K562 (cell line): ENCODE data around the gene CCM2. TPM values are rescaled to one million over a fixed set of nuclear protein-coding genes. Genes with fewer than 3 reads are reported as not detected.
A peak's percentile ranks its signal among the peaks of the same experiment; 100 is the strongest.

Source experiments
- ATAC-seq: fragments of 200-7000 bp; cut with Tn5 transposase; 3 replicates; pipeline ENCODE4 v1.9.1; 2020; ENCODE audit warnings: moderate library complexity
- BruUV-seq: library from RNA; stranded (reverse); fragments of 400-500 nt; replicated peaks from 2 replicates; lab custom pipeline; 2021; lab: Mats Ljungman, UMichigan
- CTCF ChIA-PET: fragments of 300-600 bp; formaldehyde crosslinking; extraction: SDS; loops from one replicate; lab custom pipeline; 2021; ENCODE audit warnings: low intra/inter-chr PET ratio; lab: Yijun Ruan, JAX
- POLR2A ChIA-PET: fragments of 300-600, 350-650 bp; sonication (Branson Sonifier 250); formaldehyde crosslinking; extraction: SDS; loops from one replicate; lab custom pipeline; 2021; ENCODE audit warnings: antibody characterized with exemption, inconsistent platforms; lab: Yijun Ruan, JAX
- DNase-seq, 4 experiments: peaks; one replicate each; pipeline versions ENCODE4 v3.0.0 to v3.0.0-alpha.2; 2011 to 2018; ENCODE audit warnings: low spot score in 3 of 4, mixed read lengths in 3 of 4; ENCODE audit errors: extremely low read depth in 1 of 4
- FAIRE-seq: peaks from 2 replicates; lab custom pipeline; 2011; peaks lifted over from hg19 to GRCh38; lab: Jason Lieb, UNC
- H2AFZ ChIP-seq: 2 replicates; pipeline ENCODE4 v1.6.0; 2011; ENCODE audit warnings: low read depth, low read length, control low read depth, inconsistent platforms
- H3K27ac ChIP-seq: fragments of 200-600 bp; 3 replicates; pipeline ENCODE4 v1.8.0; 2011; ENCODE audit warnings: low read depth, mild to moderate bottlenecking, control low read depth, inconsistent platforms, low read length, moderate library complexity, mixed read lengths; ENCODE audit errors: extremely low read depth
- H3K27me3 ChIP-seq, 2 experiments: fragments of 300-600 bp in 1 of 2; 2 replicates in 1 of 2; 3 replicates in 1 of 2; pipeline versions ENCODE4 v1.6.0 to v1.8.0; 2011; ENCODE audit warnings: inconsistent platforms in 2 of 2, low read length in 2 of 2, mild to moderate bottlenecking in 1 of 2, mixed read lengths in 1 of 2, moderate library complexity in 1 of 2; ENCODE audit not compliant: control insufficient read depth in 2 of 2, insufficient read depth in 2 of 2
- H3K36me3 ChIP-seq: fragments of 300-600 bp; 3 replicates; pipeline ENCODE4 v1.8.0; 2011; ENCODE audit warnings: mild to moderate bottlenecking, low read length, inconsistent platforms; ENCODE audit not compliant: control insufficient read depth, insufficient read depth
- H3K4me1 ChIP-seq, 2 experiments: fragments of 200-600 bp in 1 of 2; replicated peaks in 1 of 2; 2 replicates in 1 of 2; 3 replicates in 1 of 2; pipeline versions ENCODE4 v1.5.1 to v1.8.0; 2011; ENCODE audit warnings: inconsistent platforms in 2 of 2, low read length in 2 of 2, mild to moderate bottlenecking in 1 of 2, mixed read lengths in 1 of 2, moderate library complexity in 1 of 2; ENCODE audit not compliant: control insufficient read depth in 2 of 2, insufficient read depth in 2 of 2
- H3K4me2 ChIP-seq: 2 replicates; pipeline ENCODE4 v1.6.1; 2011; ENCODE audit warnings: low read length, control low read depth, inconsistent platforms, mixed read lengths; ENCODE audit not compliant: insufficient read depth
- H3K4me3 ChIP-seq: fragments of 200-600 bp; sonication (generic), shearing (Covaris generic); 2 replicates; pipeline ENCODE4 v1.5.1; 2016; ENCODE audit warnings: control low read depth, inconsistent platforms
- H3K79me2 ChIP-seq: fragments of 200-600 bp; 3 replicates; pipeline ENCODE4 v1.8.0; 2011; ENCODE audit warnings: low read length, inconsistent platforms; ENCODE audit not compliant: control insufficient read depth, insufficient read depth
- H3K9ac ChIP-seq, 2 experiments: 2 replicates each; pipeline versions ENCODE4 v1.6.0 to v1.6.1; 2011; ENCODE audit warnings: low read depth in 2 of 2, low read length in 2 of 2, control low read depth in 1 of 2, inconsistent platforms in 1 of 2, mild to moderate bottlenecking in 1 of 2, mixed read lengths in 1 of 2; ENCODE audit not compliant: insufficient read depth in 1 of 2
- H3K9me1 ChIP-seq: one replicate; pipeline ENCODE4 v1.6.0; 2011; ENCODE audit warnings: inconsistent platforms, mild to moderate bottlenecking, low read length, moderate library complexity; ENCODE audit not compliant: control insufficient read depth, insufficient read depth
- H3K9me3 ChIP-seq: replicated peaks from 2 replicates; pipeline ENCODE4 v1.5.1; 2011; ENCODE audit warnings: low read depth, low read length, inconsistent platforms; ENCODE audit not compliant: control insufficient read depth, insufficient read depth
- H4K20me1 ChIP-seq: replicated peaks from 2 replicates; pipeline ENCODE4 v1.6.1; 2011; ENCODE audit warnings: low read length, inconsistent platforms, mixed read lengths; ENCODE audit not compliant: control insufficient read depth, insufficient read depth
- ARID3B ChIP-seq: fragments of 250-450 bp; sonication (Bioruptor Pico); IDR thresholded peaks from 2 replicates; pipeline ENCODE4 v1.4.0; 2020; ENCODE audit warnings: borderline replicate concordance
- CEBPG ChIP-seq, 3 experiments: fragments of 200-800 bp in 1 of 3; sonication (Bioruptor generic) in 1 of 3; sonication (generic) in 1 of 3; formaldehyde crosslinking in 1 of 3; IDR thresholded peaks in 2 of 3; conservative IDR thresholded peaks in 1 of 3; 2 replicates each; pipeline versions ENCODE4 v1.6.1 to v1.8.0; 2016 to 2022; ENCODE audit warnings: missing compliant biosample characterization in 2 of 3, missing genetic modification characterization in 2 of 3, mild to moderate bottlenecking in 1 of 3, missing genetic modification reagents in 1 of 3
- FOXJ2 ChIP-seq: fragments of 200-800 bp; sonication (Bioruptor generic); IDR thresholded peaks from 2 replicates; pipeline ENCODE4 v1.6.1; 2016; ENCODE audit warnings: missing genetic modification characterization, missing compliant biosample characterization
- GATA2 ChIP-seq: sonication (generic); formaldehyde crosslinking; IDR thresholded peaks from 2 replicates; pipeline ENCODE4 v1.4.0; 2020; ENCODE audit warnings: mild to moderate bottlenecking, missing genetic modification reagents
- KHSRP ChIP-seq: fragments of 450-650 bp; IDR thresholded peaks from 2 replicates; pipeline ENCODE4 v1.6.1; 2017
- MED1 ChIP-seq: sonication (generic); formaldehyde crosslinking; IDR thresholded peaks from 2 replicates; pipeline ENCODE4 v1.8.1; 2023; ENCODE audit warnings: missing genetic modification reagents, borderline replicate concordance
- MLLT1 ChIP-seq, 2 experiments: fragments of 450-650 bp; IDR thresholded peaks; 2 replicates each; pipeline ENCODE4 v1.6.1; 2016
- PBX2 ChIP-seq, 2 experiments: IDR thresholded peaks in 1 of 2; conservative IDR thresholded peaks in 1 of 2; 2 replicates each; pipeline ENCODE4 v1.6.1; 2016; ENCODE audit warnings: low read depth in 2 of 2, mild to moderate bottlenecking in 1 of 2, missing compliant biosample characterization in 1 of 2, missing genetic modification characterization in 1 of 2, moderate library complexity in 1 of 2
- SMAD4 ChIP-seq: fragments of 250-450 bp; sonication (Bioruptor Pico); conservative IDR thresholded peaks from 2 replicates; pipeline ENCODE4 v1.8.0; 2021; ENCODE audit warnings: inconsistent platforms, mild to moderate bottlenecking, moderate library complexity
- SRF ChIP-seq, 2 experiments: fragments of 250-450, 450-650 bp in 1 of 2; sonication (Bioruptor Pico) in 1 of 2; sonication (generic) in 1 of 2; formaldehyde crosslinking; IDR thresholded peaks; 2 replicates each; pipeline versions ENCODE4 v1.5.0 to v1.5.1; 2020 to 2022; ENCODE audit warnings: mild to moderate bottlenecking in 1 of 2, missing genetic modification reagents in 1 of 2
- ZBTB17 ChIP-seq: fragments of 450-650 bp; formaldehyde crosslinking; IDR thresholded peaks from 2 replicates; pipeline ENCODE4 v1.4.0; 2020; ENCODE audit warnings: mild to moderate bottlenecking
- ZC3H11A ChIP-seq: IDR thresholded peaks from 2 replicates; pipeline ENCODE4 v1.6.1; 2012; ENCODE audit warnings: low read depth, low read length, improper control_type of control experiment
- ZNF830 ChIP-seq: fragments of 250-450 bp; sonication (Bioruptor Pico); IDR thresholded peaks from 2 replicates; pipeline ENCODE4 v1.5.0; 2021; ENCODE audit warnings: mild to moderate bottlenecking
- WGBS: fragments of 100-300 bp; shearing (Covaris generic); methylation state at CpG from one replicate; pipeline ENCODE4 v1.1.6; 2016; ENCODE audit warnings: low coverage, mixed read lengths; ENCODE audit not compliant: insufficient coverage; ENCODE audit errors: missing lambda C conversion rate; 5-methylcytosine and 5-hydroxymethylcytosine counted together
- in situ Hi-C: fragments of 300-500 bp; cut with MboI; formaldehyde crosslinking; loops from 4 replicates; pipeline ENCODE4 v1.15.0; 2018; ENCODE audit warnings: inconsistent platforms, mixed read lengths
- intact Hi-C: fragments of 100-400 bp; cut with micrococcal nuclease; formaldehyde crosslinking; loops from 2 replicates; pipeline ENCODE4 v1.14.2; 2022
- polyA plus RNA-seq, 8 experiments: library from polyadenylated mRNA; depleted of rRNA in 4 of 8; stranded (reverse) in 5 of 8; unstranded in 3 of 8; fragments of >200 nt; fragmentation: Nextera tagmentation in 2 of 8; fragmentation: Illumina TruSeq in 1 of 8; extraction: Ambion mirVana in 2 of 8; extraction: Trizol in 1 of 8; gene quantifications; 2 replicates each; pipeline versions ENCODE4 v1.2.1 to v1.2.3, GENCODE V29; 2011 to 2014; ENCODE audit warnings: inconsistent platforms in 1 of 8, missing spikeins in 1 of 8
- total RNA-seq, 7 experiments: library from RNA; depleted of rRNA in 6 of 7; stranded (reverse); fragments of >200 nt in 6 of 7; fragmentation: Illumina TruSeq in 2 of 7; extraction: Trizol in 2 of 7; gene quantifications; 2 replicates each; pipeline versions ENCODE4 v1.2.1 to v1.2.3, GENCODE V29; 2011 to 2021; ENCODE audit warnings: low replicate concordance in 1 of 7

Gene CCM2
- total and polyA plus RNA-seq, 9 of the 15 experiments (the other 6 are each of a cell fraction or from before 2014, with no cell fraction given), result 0.41 to 38.6 (median 25.9) TPM

- BruUV-seq, result TSS peak; percentile 89
- Histone ChIP-seq H3K4me3 (peak overlapping the region; percentile 69), H4K20me1 (peaks cover 7% of the 10 kb centered on the region), H2AFZ (peak overlapping the region; percentile 90), H3K4me2 (peak overlapping the region; percentile 97), H3K9ac (peak overlapping the region; percentile 88 to 97), H3K9me3 (no peaks in the 10 kb centered on the region), H3K4me1 (peaks cover 22 to 39% of the 10 kb centered on the region in 2 experiments), H3K79me2 (peaks cover 55% of the 10 kb centered on the region), H3K27me3 (no peaks in the 10 kb centered on the region), H3K36me3 (peaks cover 19% of the 10 kb centered on the region; the same call in 2 of the 3 replicates), H3K9me1 (no peaks in the 10 kb centered on the region), H3K27ac (peak overlapping the region; percentile 97)
- DNase-seq, result peak; percentile 88 to 99 (median 92)
- peak; percentile 88 for FAIRE-seq
- in situ Hi-C loops (no loop called here), intact Hi-C loops (loop anchor here (1.0 to 2.0 kb wide), 2 partner anchors 13 to 19 kb away; no protein-coding TSS in a partner anchor)
- ATAC-seq, result peak; percentile 91
- CTCF ChIA-PET, result interaction anchor here (0.6 kb wide), 1 partner anchor 116 kb away, joined by 3 read pairs; no protein-coding TSS in a partner anchor
- POLR2A ChIA-PET, result interaction anchor here (1.3 to 4.4 kb wide), 5 partner anchors 9 to 112 kb away, joined by 3 to 14 read pairs (median 11); partner anchors contain the start of gene TBRG4
- 1% methylated on average over 43 of the region's 66 CpGs for WGBS
- peak in 1 of 2 experiments; percentile 77; a peak in 3 of 4 replicates for TF ChIP-seq MLLT1 (IDR thresholded peaks at IDR 0.05)
- TF ChIP-seq FOXJ2 (tag), result no peak
- TF ChIP-seq MED1, result no peak
- TF ChIP-seq GATA2 (CRISPR knock-in tag), result no peak
- no peak for TF ChIP-seq ZC3H11A
- no peak for TF ChIP-seq KHSRP
- TF ChIP-seq CEBPG (CRISPR knock-in tag; IDR thresholded peaks at IDR 0.05), result no peak
- TF ChIP-seq CEBPG (tag; conservative IDR thresholded peaks at IDR 0.05 in 1 of 2, IDR thresholded peaks at IDR 0.05 in 1 of 2), result no peak
- no peak for TF ChIP-seq ZBTB17
- TF ChIP-seq SMAD4 (CRISPR knock-in tag), result peak; percentile 3; the same call in 1 of the 2 replicates
- TF ChIP-seq ZNF830, result no peak
- no peak for TF ChIP-seq ARID3B (CRISPR knock-in tag)
- peak in 1 of 2 experiments; percentile 72; a peak in 1 of 4 replicates for TF ChIP-seq SRF (CRISPR knock-in tag; IDR thresholded peaks at IDR 0.05)
- no peak for TF ChIP-seq PBX2 (CRISPR knock-in tag; IDR thresholded peaks at IDR 0.05; ENCODE audit: low read depth)
- no peak for TF ChIP-seq PBX2 (tag; conservative IDR thresholded peaks at IDR 0.05; ENCODE audit: low read depth)
These were observed 532 bp upstream of the CCM2 start for GRCh38 chr7:44999245-45000092.
